Activated effector memory CD4-positive, alpha-beta T cell treated with Interleukin-2 at 50 U/mL for 16 hours (primary cell): ENCODE results near the gene PDS5A.
"Not testable (repeated sequence)": the region's sequence is repeated elsewhere in the genome, so short reads cannot be mapped to it uniquely, and the experiment has no call there.

Source experiments
- DNase-seq: peaks from one replicate; pipeline ENCODE4 v3.0.0-alpha.2; 2020

PDS5A gene, protein sequence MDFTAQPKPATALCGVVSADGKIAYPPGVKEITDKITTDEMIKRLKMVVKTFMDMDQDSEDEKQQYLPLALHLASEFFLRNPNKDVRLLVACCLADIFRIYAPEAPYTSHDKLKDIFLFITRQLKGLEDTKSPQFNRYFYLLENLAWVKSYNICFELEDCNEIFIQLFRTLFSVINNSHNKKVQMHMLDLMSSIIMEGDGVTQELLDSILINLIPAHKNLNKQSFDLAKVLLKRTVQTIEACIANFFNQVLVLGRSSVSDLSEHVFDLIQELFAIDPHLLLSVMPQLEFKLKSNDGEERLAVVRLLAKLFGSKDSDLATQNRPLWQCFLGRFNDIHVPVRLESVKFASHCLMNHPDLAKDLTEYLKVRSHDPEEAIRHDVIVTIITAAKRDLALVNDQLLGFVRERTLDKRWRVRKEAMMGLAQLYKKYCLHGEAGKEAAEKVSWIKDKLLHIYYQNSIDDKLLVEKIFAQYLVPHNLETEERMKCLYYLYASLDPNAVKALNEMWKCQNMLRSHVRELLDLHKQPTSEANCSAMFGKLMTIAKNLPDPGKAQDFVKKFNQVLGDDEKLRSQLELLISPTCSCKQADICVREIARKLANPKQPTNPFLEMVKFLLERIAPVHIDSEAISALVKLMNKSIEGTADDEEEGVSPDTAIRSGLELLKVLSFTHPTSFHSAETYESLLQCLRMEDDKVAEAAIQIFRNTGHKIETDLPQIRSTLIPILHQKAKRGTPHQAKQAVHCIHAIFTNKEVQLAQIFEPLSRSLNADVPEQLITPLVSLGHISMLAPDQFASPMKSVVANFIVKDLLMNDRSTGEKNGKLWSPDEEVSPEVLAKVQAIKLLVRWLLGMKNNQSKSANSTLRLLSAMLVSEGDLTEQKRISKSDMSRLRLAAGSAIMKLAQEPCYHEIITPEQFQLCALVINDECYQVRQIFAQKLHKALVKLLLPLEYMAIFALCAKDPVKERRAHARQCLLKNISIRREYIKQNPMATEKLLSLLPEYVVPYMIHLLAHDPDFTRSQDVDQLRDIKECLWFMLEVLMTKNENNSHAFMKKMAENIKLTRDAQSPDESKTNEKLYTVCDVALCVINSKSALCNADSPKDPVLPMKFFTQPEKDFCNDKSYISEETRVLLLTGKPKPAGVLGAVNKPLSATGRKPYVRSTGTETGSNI (N-terminal part only)

GRCh38 chr4:39977489-39978377, at the start of gene PDS5A:
TSS of gene PDS5A (minus strand) at chr4:39977911. CDS start at chr4:39976577, 1,334 bp downstream.
- DNase-seq: peak; percentile 86

DNA sequence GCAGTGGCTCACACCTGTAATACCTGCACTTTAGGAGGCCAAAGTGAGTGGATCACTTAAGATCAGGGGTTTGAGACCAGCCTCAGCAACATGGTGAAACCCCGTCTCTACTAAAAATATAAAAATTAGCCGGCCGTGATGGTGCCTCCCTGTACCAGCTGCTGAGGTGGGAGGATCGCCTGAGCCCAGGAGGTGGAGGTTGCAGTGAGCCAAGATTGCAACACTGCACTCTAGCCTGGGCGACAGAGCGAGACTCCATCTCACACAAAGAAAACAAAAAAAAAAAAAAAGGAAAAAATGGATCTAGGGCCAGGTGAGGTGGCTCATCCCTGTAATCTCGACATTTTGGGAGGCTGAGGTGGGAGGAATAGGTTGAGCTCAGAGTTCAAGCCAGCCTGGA, 46.3 kb upstream of the PDS5A start:
- not testable (repeated sequence) for DNase-seq

DNA sequence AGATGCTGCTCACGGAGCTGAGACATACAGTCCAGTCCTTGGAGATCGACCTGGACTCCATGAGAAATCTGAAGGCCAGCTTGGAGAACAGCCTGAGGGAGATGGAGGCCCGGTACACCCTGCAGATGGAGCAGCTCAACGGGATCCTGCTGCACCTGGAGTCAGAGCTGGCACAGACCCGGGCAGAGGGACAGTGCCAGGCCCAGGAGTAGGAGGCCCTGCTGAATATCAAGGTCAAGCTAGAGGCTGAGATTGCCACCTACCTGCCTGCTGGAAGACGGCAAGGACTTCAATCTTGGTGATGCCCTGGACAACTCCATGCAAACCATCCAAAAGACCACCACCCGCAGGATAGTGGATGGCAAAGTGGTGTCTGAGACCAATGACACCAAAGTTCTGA, 43.4 kb upstream of the PDS5A start:
- DNase-seq: not testable (repeated sequence)

DNA sequence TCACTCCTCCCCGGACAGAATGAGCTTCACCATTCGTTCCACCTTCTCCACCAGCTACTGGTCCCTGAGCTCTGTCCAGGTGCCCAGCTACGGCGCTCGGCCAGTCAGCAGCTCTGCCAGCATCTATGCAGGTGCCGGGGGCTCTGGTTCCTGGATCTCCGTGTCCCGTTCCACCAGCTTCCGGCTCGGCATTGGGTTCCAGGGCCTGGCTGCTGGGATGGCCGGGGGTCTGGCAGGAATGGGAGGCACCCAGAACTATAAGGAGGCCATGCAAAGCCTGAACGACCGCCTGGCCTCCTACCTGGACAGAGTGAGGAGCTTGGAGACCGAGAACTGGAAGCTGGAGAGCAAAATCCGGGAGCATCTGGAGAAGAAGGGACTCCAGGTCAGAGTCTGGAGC, 42.5 kb upstream of the PDS5A start:
- no peak for DNase-seq

GRCh38 chr4:40016007-40016406, 38.3 kb upstream of the PDS5A start:
- DNase-seq: no peak

GRCh38 chr4:40003986-40004385, 26.3 kb upstream of the PDS5A start:
- DNase-seq: no peak

- no peak for DNase-seq
Observed at GRCh38 chr4:40000711-40001110, 23.0 kb upstream of the PDS5A start.

DNA sequence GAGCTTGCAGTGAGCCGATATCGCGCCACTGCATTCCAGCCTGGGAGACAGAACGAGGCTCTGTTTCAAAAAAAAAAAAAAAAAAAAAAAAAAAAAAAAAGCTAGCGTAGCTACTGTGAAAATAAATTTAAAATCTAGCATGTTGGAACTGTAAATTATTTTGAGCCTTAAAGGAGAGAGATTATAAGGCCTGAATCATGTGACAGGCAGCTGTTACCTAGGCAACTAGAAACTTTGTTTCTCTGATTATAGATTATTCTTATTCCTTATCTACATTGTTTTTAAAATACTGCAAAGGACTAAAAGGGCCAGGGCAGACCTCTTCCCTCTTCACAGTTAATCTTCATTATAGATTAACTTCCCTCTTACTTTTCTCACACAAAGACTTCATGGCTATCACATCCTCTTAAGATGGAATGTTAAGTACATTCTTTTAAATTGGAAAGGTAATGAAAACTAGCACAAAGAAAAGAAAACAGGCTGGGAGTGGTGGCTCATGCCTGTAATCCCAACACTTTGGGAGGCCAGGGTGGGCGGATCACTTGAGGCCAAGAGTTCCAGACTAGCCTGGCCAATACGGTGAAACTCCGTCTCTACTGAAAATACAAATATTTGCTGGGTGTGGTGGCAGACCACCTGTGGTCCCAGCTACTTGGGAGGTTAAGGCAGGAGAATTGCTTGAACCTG, 21.1 kb upstream of the PDS5A start:
- DNase-seq: no peak

GRCh38 chr4:39996811-39997210, 19.1 kb upstream of the PDS5A start:
- DNase-seq: no peak

DNA sequence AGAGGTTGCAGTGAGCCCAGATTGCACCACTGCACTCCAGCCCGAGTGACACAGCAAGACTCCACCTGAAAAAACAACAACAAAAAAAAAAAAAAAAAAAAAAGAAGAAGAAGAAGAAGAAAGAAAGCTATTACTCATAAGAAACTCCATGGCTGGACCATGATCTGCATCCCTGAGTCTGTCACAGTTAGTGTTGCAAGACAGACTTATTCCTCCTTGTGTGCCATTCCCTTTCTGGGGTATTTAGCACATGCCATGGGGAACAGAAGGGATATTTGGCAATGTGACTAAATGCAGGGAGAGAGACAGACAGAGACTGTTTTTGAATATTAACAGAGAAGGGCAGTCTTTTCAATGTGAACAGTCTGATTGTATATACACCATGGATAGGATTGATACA, 16.7 kb upstream of the PDS5A start:
- DNase-seq: no peak

DNA sequence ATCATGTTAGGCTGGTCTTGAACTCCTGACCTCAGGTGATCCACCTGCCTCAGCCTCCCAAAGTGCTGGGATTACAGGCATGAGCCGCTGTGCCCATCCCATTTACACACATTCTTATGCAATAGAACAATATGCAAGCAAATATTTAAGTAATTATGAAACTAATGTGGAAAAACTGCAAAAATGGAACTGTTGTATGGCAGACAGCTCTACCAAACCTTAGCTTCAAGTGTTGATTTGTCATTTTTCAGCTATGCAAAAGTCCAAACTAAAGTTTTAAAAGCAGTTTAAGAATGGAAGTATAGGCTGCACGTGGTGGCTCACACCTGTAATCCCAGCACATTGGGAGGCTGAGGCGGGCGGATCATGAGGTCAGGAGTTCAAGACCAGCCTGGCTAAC, 11.7 kb upstream of the PDS5A start:
- not testable (repeated sequence) for DNase-seq

DNA sequence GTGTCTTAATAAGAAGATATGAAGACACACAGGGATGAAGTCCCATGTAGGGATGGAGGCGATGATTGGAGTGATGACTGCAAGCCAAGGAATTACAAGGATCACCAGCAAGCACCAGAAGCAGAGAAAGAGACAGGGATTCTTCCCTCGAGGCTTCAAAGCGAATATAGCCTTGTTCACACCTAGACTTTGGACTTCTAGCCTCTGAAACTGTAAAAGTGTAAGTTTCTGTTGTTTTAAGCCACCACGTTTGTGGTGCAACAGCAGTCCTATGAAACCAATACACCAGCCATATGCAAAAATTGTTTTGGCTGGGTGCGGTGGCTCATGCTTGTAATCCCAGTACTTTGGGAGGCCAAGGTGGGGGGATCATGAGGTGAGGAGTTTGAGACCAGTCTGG, 9.8 kb upstream of the PDS5A start:
- no peak for DNase-seq

GRCh38 chr4:39978904-39979303, 1.2 kb upstream of the PDS5A start:
- no peak for DNase-seq

DNA sequence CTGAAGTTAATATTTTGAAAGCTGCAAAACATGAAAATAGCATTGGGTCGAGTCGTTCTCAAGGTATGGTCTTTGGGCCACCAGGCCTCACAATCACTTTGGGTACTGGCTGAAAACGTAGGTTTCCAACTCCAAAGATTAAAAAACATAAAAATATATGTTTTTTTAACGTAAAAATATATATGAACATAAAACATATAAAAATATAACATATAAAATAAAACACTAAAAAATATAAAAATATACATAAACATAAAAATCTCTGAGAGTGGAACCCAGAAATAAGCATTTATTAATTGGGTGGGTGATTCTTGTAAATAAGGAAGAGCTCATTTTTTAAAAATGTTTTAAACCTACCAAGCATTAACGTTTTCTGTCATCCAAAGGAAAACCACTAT, 666 bp upstream of the PDS5A start:
- DNase-seq: no peak

GRCh38 chr4:39976945-39977488, 694 bp downstream of the PDS5A start:
- DNase-seq: peak; percentile 37

- DNase-seq: peak; percentile 54
Observed at GRCh38 chr4:39976141-39976944, 1.4 kb downstream of the PDS5A start.

- no peak for DNase-seq
Observed at GRCh38 chr4:39975488-39976089, 2.1 kb downstream of the PDS5A start.

DNA sequence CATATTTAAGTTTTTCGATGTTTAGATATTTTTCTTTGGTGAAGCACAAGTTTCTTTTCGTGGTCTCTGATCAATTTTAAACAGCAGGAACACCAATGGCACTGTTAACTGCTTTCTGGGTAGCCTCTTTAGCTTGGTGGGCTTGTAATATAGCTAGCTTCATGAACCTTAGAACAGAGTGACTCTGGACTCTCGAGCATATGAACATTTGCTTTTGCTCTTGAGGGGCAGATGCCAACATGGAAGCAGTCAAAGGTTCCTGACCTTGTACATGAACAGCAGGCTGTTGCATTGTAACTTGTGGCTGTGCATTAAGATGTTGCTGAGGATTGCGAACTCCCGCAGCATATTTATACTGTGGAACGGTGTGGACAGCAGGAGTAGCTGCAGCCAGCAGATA, 4.7 kb downstream of the PDS5A start:
- DNase-seq: not testable (repeated sequence)

- no peak for DNase-seq
Observed at GRCh38 chr4:39970671-39971640, 6.8 kb downstream of the PDS5A start.
